Limb (tissue), 2 donors: ENCODE data around the gene SMYD3.
"Not testable (repeated sequence)": the region's sequence is repeated elsewhere in the genome, so short reads cannot be mapped to it uniquely, and the experiment has no call there.

Experiments
- DNase-seq, 2 donors: peaks; one replicate each; pipeline ENCODE4 v3.0.0-alpha.2; 2016; ENCODE audit errors: extremely low spot score in 2 of 2

The SMYD3 gene

DNA sequence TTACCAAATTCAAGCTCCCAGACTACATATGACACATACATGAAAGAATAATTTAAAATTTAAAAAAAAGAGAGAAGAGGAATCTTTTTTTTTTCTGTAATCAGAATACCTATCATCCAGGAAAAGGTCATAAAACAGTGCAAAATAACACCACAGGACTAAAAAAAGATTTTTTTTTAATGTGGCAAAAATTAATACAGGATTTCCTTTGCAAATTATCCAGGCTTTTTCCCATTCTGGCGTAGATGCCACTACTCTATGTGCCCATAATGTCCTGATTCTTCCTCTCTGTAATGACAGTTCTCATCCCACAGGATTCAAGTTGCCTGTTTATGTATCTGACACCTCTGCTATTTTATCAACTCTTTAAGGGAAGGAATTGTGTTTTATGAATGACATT, 429.6 kb downstream of the SMYD3 start:
- no peak for DNase-seq

DNA sequence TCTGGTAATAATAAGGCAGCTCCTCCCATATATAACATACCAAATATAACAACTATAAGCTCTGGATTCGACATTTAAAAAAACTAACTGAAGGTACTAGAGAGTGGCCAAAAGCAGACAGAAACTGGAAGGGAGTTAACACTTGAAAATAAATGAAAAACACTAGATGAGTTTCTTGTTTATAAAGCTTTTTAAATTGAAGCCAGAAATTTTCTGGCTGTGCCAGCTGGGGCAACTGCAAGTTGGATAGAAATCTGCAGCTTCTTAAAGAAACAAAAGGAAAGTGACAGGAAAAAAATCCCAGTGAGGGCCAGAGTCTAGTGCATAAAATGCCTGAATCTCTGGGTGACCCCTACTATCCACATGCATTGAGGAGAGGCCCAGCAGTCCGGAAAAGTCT, 432.7 kb downstream of the SMYD3 start:
- DNase-seq, result no peak

DNA sequence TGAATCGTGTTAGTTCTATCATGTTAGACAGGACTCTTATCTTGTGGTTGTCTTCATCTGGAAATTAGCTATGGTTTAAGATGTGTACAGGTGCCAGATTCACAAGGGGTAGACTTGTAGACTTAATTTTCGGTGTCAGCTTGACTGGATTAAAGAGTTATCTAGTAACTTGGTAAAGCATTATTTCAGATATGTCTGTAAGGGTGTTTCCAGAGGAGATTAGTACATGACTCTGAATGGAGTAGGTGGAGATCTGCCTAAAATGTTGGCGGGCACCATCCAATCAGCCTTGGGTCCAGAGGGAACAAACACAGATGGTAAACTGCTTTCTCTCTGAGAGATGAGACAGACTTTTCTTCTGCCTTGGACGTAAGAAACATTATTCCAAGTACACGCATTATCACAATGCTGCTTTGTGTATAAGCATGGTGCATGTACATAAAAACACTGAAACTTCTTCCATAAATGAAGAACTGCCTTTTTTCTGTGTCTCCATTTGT, 434.6 kb downstream of the SMYD3 start:
- DNase-seq, result no peak

DNA sequence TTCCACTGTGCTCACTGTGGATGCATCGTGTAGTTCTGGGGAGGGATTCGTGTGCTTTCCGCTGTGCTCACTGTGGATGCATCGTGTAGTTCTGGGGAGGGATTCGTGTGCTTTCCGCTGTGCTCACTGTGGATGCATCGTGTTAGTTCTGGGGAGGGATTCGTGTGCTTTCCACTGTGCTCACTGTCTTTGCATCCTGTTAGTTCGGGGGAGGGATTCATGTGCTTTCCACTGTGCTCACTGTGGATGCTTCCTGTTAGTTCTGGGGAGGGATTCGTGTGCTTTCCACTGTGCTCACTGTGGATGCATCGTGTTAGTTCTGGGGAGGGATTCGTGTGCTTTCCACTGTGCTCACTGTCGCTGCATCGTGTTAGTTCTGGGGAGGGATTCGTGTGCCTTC, 435.1 kb downstream of the SMYD3 start:
- not testable (repeated sequence) for DNase-seq

DNA sequence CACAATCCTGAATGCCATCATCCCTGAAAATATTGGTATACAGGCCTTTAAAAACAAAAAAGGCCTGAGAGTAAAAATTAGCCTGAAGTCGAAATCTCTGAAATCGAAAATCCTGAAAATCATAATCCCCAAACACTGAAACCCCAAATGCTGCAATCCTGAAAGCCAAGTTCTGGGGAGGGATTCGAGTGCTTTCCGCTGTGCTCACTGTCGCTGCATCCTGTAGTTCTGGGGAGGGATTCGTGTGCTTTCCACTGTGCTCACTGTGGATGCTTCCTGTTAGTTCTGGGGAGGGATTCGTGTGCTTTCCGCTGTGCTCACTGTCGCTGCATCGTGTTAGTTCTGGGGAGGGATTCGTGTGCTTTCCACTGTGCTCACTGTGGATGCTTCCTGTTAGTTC, 435.5 kb downstream of the SMYD3 start:
- DNase-seq, result not testable (repeated sequence)

DNA sequence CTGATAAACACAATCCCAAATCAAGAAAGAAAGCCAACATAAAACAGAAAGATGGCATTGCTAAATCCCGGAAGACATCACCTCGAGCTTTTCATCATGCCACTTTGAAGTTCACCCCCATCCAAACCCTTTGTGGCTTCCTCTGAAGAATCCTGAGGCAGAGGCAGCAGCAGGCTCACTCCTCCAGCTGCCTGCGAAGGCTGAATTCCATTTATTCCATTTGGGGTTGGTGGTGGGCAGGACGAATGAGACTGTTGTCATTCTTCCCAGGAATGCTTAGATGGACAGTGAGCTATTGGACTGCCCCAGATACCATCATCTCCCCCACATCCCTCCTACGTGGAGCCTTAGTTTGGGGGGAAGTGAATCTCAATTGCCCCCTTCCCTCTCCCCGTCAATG, 437.5 kb downstream of the SMYD3 start:
- no peak for DNase-seq

DNA sequence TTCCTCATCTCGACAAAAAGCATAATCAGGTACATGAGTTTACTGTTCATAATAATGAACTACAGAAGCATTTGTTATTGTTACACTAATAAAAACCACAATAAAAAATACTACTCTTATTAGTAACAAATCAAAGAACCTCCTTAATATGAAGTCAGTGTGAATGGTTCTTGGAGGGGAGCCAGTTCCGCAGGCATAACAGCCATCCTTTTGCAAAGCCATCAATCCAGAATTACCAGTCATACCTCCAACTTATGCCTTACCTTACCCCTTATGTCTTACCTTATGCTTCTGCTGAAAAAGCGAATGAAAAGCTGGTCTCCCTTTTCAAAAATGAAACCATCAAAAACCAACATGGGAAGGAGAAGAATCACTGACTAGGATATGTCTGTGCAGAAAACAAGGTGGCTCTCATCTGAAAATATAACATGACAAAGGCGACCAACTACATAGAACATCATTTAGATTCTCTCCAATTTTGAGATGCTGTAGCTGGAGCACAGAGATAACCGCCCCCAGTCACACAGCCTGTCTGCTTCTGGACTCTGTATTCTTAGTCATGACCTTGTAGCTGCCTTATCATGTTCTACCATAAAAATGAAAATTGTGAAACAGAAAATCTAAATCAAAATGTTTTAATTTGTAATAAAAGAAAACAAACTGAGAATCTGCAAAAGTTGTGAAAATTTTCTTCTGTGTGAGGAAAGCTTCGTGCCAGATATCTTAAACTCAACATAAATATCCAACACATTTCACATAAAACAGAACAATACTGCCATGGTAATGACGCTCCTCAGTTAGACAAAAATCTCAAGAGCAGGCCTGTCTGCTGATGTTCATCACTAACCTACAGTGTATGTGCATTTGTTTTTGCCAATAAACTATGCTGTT, 438.2 kb downstream of the SMYD3 start:
- DNase-seq, result no peak

DNA sequence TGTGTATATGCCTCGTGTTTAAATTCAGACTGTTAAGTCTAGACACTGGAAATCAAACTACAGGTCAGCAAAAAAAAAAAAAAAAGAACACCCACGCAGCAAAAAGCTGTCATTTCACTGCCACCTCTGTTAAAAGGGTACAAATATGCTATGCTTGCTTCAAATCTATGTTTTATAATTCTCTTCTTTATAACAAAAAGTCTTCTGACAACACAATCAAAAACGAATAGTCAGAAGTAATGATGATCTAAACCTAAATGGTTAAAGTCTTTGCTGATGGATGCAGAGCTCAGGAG, 438.9 kb downstream of the SMYD3 start:
- no peak for DNase-seq

DNA sequence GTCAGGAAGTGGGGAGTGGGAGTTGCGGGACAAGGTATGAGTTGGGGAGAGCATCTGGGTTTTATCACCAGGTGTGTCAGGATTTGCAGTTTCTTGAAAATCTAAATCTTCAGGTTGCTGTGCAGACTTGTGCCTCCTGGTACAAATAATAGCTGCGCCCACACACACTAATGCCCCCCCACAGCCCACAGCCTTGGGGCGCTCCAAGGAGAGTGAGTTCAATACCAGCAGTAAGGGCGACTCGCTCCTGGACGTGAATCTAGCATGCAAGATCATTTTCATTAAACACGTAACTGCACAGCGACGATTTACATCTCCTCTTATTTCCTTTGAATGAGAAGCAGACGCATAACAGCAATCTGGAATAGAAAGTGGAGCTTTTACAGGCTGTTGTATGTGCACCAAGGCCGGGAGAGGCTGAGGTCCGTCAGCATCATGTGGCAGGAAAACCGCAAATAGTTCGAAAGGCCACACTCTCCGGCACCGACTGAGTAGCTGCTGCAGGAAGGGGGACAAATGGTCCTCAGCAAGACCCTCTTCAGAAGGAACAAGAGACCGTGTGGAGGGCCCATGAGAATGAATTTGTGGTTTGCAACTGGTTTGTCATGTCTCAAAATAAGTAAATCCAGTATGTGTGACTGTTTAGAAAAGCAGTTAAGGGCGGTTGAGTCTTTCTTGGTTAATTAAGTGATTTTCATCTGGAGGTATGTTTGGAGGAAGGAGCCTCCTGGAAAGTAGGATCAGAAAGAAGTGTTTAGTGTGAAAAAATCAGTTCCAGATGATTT, 439.5 kb downstream of the SMYD3 start:
- no peak for DNase-seq

DNA sequence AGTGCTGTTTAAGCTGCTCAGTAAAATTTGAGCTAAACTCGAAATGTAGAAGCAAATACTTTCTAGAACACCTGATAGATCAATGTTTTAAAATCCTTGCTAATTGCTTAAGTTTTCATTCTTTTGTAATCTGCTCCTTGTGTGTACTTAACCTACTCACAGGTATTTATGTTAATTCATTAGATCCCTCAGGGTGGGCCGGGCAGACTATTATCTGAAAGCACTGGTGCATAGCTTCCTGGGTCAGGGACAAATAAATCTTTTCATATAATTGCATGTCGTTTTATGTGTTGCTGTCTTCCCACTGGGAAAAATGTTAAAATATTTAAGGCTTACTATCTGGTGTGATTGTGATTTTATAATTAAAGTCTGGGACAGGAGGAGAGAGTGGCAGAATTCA, 440.5 kb downstream of the SMYD3 start:
- no peak for DNase-seq

DNA sequence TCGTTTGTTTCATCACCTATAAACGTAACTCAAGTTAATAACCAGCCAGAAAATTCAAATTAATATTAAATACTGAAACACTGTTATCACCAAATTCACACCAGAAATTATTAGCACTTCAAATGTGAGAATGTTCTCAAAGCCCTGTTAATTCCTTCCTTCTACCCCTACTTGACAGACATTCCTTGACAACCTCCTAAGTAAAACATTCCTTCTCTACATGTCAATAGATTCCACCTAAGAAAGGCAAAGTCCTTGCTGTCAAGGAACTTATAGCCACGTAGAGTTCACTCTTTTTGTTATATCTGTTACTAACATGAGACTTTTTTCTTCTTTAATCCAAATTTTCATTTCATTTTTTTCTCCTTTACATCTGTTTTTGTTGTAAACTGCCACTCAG, 441.5 kb downstream of the SMYD3 start:
- DNase-seq, result no peak

DNA sequence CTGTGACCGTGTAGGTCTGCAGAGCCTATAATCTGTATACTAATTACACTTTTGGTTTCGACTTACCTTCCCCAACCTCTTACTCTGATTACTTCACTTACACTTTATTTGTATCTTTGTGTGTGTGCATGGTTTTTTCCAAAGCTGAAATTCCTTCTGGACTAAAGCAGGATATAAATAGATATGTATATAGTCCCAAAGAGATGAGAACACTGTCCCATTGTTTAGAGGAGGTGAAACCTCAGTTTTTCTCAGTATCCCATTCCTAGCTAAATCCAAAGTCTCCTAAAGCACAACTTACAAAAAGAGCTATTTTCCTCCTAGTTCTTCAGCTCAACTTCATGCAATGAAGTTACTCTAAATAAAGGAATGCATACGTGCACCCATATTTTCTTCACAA, 442.2 kb downstream of the SMYD3 start:
- no peak for DNase-seq

DNA sequence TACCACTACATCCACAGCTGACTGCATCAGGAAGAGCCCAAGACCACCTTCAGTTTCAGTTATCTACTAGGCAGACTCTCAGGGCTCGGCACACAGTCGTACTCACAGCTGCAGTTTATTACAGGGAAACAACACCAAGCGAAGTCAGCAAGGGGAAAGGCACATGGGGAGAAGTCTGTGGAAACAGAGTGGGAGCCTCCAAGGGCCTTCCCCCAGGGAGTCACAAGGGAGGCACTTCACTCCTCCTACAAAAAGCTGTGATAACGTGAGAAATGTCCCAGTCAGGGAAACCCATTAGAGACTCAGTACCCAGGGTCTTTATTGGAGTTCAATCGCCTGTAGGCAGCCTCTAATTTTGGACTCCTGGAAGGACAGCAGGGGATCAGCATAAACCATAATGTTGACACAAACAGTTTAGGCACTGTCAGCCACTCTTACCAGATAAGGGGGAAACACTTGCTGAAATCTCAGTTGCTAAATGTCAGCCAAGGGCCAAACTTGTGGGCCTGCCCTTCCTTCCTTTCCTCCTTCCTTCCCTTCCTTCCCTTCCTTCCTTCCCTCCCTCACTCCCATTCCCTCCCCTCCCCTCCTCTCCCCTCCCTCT, 444.0 kb downstream of the SMYD3 start:
- DNase-seq, result no peak

DNA sequence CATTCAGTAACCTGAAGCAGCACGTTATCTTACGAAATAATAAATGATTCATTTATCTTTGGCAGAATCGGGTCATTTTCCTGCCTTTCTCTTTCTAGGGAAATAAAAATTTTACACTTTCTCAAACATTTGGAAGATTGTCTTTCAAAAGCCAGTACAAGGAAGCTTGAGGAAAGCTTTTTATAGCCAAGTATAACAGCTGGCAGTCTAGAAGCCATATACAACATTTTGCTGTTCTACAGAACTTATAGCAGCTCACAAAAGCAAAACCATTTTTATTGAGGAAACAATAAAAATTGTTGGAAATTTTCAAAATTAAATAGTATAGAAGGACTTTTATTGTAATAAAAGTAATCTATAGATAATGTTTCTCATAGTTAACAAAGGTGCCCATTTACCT, 448.6 kb downstream of the SMYD3 start:
- DNase-seq, result no peak

DNA sequence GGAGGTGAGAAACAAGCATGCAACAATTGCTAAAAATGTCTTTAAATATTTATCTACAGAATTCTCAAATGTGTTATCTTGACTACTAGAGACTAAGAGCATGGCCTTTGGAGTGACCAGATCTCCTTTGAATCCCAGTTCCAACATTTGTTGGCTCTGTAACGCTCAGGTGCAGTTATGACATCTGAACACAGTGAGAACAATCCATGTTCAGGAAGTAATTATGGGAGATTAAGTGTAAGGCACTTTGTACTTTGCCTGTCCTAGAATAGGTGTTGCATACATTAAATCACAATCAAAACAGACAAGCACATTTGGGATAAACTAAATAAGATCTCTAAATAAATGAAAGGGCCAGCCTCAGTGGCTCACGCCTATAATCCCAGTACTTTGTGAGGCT, 454.5 kb downstream of the SMYD3 start:
- no peak for DNase-seq

DNA sequence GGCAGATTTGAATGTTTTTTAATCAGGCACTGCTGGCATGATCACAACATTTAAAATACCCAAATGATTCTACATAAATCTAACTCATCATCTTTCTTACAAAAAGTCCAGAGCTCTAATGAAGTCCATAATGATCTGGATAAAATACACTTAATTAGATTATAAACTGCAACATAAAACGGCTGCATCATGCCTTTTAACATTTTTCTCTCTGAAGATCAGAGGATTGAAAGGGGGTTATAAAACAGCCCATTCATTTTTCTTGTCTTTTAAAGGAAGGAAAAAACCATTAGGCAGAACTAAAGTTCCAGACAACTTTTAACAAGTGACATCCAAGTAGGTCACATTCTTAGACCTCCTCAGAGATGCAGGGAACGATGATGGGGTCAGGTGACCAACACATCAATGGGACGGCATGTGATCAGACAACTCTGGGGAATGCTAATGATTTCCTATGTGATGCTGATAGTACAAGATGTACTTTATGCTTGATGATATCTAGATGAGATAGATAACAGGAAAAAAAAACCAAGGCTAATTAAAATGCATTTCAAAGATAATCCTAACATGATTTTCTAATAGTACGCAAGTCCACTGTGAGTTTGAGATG, 455.1 kb downstream of the SMYD3 start:
- no peak for DNase-seq

DNA sequence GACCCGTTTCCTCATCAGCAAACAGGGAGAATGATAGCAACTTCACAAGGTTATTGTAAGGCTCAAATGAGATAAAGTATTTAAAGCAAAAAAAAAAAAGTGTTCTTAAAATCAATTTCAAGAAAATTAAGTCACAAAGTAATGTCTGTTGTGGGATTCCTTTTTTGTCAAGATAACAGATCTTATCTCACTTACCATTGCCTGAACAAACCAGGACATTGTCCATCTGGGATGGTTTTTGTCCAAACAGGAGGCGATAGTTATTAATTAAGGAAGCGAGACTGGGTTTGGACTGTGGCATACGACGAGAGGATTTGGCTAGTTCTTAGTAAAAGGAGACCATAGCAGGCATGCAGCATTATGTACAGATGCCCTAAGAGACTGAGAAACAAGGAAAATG, 458.4 kb downstream of the SMYD3 start:
- no peak for DNase-seq

DNA sequence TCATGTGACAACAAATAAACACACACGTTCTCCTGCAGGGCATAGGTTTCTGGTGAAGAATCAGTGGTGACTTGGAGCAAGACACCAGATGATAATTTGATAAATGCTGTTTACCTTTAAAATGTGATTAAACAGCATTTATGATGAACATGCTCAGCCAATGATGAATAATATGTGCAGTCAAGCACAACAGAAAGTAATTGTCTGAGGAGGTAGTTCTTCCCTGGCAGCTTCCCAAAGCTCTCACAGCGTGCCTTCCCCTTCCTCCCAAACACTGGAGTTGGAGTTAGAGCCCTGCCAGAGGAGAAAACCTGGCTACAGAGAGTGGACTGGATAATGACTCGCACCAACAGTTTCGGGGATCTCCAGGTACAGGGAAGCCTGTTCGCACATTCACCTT, 463.5 kb downstream of the SMYD3 start:
- no peak for DNase-seq

DNA sequence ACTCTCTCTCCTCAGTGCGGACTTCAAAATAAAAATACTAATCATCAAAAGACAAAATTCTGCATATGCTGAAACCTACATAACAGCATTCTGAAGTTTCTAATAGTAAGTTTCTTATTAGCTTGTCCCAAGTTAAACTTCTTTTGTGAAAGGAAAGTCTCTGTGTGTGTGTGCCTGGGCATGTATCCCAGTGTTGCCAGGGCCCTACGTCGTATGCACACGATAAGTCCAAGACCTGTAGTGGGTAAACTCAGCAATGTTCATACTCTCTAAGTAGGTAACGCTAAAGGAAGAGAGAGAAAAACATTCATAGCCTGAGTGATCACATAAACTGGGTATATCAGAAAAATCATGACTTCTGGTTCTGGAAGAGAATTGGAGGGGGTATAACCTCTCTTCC, 465.7 kb downstream of the SMYD3 start:
- DNase-seq, result no peak

DNA sequence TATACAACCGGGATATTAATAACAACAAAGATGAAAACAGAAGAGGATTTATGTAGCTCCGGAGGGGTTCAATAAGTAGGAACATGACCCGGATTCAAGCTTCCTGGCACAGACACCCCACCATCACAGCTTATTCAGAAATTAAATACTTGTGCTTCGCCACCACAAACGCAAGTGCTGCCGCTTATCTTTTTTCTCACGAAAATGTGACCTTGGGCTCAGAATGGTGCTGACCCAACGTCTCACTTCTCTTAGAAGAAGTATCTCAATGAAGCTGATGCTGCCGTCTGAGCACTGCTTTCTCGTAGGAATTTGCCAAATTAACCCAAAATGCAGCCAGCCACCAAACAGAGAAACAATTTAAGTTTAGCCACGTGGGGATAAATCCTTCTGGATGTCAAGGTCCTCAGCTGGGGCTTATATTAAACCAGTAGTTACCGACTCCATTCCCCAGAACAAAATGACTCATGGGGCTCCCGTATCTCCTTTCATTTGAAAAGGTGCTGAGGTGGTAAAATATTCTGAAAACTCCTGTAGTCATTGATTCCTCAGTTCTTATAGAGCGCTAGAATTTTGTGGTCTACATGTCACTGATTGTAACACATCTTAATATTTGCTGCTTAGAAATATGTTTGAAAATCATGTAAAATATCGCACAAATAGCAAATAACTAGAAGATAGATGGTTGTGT, 466.7 kb downstream of the SMYD3 start:
- DNase-seq, result no peak

DNA sequence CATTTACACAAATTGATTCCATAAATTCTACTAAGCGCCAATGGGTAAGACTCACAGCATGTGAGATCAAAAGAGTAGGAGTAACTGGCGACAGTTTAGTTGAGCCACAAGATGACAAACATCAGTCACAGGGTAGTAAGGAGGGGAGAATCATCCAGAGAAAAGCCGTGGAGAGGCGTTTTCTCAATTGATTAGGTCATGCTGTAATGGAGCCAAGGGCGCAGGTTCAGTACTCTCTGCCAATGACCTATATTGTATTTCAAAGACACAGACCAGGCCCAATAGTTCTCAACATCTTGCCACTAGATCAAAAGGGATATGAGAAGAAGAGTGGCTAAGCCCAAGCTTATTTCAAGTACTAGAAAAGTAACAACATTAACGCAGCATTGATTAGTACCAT, 467.5 kb downstream of the SMYD3 start:
- DNase-seq, result no peak
